ENCODE measurements around the gene PRTFDC1.

PRTFDC1 gene

DNA sequence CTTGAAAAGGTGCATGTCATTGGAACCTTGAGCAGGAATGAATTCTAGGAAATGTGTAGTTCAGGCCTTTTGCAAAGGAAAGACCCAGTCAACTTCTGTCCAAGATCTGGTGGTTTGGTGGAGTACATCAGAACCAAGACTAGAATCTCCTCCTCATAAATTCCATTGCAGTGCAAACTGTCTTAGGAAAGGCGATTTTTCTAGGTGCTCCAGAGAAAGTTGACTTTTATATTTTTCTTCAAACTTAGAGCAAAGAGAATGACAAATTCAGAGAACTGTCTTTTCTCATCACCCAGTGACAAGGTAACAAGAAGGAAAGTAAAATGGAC lies 50.0 kb downstream of the PRTFDC1 start:
- no peak for DNase-seq (ENCODE audit: low read depth)

DNA sequence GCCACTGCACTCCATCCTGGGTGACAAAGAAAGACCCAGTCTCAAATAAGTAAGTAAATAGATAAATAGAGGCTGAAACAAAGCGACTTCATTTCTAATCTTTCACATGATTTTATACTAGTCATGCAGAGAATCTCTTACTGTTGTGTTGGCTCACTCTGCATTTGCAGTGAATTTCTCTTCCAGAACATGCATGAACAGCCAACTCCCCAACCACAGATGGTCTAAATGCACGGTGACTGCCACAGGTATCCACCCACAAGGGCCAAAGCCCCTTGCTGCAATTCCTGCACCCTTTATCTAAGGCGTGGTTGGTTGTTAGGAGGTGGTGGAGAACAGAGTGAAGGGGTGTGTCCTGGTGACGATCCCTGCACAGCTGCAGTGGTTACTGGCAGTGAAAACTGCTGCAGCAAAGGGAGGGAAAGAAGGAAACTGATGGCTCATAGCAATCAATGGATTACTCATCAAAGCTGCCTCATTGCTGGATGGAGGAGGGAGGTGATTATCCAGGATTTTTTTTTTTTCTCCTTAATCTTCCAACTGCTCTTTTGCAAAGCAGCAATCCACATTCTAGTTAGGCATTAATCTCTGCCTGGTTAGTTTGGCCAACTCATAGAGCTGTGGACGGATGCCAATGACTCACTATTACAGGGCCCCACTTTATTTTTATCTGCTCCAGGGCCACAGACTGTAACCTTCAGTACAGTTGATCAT lies 50.6 kb downstream of the PRTFDC1 start:
- peak; percentile 98 for DNase-seq (ENCODE audit: low read depth)

DNA sequence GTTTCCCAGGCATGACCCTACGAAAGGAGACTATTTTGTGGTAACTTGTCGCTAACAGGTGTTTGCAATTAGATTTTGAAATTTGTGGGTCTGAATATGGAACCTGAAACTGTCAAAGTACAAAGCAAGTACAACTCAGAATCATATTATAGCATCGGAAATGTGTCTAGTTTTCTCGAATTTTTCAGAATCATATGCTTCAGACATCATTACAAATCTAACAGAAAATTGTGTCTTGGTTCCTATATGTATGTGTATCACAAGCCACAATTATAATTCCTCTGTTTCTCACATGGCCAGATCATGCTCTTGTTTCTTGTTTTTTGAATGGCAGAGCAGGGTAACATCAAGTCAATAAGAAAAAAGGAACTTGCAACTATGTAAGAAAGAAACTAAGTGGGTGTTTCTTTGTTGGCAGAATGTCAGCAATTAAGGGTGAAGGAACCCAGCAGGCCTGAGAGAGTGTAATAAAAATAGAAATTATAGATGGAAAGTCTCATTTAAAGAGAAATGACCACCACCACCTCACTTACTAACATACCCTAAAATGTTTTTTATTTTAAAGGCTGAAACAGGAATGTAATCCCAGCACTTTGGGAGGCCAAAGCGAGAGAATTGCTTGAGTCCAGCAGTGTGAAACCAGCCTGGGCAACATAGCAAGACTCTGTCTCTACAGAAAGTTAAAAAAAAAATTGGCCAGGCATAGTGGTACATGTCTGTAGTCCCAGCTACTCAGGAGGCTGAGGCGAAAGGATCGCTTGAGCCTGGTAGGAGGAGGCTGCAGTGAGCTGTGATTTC lies 51.3 kb downstream of the PRTFDC1 start:
- no peak for DNase-seq (ENCODE audit: low read depth)

DNA sequence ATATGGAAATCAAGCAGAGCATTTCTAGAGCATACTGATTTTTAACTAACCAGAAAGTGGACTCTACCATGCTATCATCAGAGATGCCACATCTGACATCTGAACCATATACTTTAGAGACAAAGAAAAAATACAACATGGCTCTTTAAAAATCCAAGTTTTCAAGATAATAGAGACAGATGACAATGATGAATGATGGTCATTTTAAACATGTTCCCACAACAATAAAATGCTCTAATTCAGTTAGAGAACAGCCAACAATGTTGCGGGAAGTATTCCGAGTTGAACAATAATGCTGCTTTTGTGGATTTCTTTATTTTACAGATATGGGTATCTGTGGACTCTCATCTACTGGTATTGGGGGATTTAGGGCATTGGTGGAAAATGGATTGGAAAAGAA lies 52.8 kb downstream of the PRTFDC1 start:
- no peak for DNase-seq (ENCODE audit: low read depth)

DNA sequence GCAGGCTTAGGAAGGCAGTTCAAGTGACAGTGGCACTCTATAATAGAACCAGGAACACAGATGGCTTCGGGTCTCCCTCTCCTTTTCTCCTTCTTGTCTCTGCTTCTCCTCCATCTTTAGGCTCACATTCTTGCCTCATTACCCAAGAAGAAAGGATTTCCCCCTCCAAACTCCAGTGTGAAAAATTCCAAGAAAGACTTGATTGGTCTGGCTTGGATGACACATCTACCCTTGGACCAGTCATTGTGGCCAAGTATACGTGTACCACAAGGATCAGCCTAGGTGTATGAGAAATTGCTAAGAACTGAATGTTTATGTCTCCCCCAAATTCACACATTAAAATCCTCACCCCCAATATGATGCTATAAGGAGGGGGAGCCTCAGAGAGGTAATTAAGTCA lies 53.9 kb downstream of the PRTFDC1 start:
- DNase-seq (ENCODE audit: low read depth): peak; percentile 62

DNA sequence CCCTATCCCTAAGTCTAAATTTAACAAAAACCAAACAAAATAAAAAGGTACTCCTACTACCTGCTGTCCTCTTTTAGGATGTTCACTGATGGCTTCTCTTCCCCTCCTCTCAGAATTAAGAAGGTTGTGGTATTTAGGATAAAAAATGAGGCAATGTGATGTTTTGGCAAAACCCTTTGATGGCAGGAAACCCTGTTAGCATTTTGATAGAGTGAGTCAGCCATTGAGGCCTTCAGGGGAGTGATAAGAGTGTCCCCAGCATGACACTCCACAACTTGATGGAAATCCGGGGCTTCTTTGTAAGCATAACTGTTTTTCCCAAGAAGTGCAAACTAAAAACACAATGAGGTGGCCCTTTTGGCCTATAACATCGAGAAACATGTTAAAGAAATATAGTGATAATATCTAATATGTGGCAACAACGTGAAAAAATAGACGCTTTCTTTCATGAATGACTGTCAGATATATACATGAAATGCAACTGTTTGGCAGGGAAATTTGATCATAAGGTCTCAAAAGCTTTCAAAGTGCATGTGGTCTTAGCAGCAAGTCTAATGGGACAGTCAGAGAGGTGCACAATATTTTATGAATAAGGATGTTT lies 55.0 kb downstream of the PRTFDC1 start:
- peak; percentile 74 for DNase-seq (ENCODE audit: low read depth)

DNA sequence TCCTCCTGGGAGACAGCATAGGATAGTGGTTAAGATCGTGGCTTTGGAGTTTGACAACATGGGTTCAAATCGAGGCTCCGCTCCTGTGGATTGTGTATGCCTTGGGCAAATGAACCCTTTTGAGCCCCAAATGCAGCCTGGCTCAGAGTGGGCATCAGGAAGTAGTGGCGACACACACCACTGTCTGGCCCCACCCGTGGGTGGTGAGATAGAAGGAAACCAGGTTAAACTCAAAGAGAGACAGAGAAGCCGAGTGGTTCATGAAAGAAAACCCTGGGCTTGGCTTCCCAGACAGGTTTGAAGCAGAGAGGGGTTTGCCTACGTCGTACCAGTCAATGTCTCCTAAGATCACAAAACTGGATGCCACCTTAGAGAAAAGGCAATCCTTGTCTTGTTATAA lies 57.7 kb downstream of the PRTFDC1 start:
- no peak for DNase-seq (ENCODE audit: low read depth)

DNA sequence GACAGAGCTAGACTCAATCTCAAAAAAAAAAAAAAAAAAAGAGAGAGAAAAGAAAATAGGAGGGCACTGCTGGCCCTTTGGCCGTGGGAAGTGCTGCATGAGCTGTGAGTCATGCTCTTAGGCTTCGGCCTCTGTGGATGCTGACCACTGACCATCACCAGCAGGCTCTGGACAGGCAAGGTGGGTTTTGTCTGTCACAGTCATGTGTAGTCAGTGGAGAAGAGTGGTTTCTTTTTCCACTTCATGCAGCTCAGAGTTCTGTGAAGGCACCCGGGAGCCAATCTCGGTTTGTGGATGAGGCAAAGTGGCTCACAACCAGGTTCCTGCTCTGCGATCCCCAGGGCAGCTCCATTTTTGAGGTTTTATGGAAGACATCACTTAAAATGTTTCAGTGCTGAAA lies 58.1 kb downstream of the PRTFDC1 start:
- DNase-seq (ENCODE audit: low read depth): peak; percentile 95

DNA sequence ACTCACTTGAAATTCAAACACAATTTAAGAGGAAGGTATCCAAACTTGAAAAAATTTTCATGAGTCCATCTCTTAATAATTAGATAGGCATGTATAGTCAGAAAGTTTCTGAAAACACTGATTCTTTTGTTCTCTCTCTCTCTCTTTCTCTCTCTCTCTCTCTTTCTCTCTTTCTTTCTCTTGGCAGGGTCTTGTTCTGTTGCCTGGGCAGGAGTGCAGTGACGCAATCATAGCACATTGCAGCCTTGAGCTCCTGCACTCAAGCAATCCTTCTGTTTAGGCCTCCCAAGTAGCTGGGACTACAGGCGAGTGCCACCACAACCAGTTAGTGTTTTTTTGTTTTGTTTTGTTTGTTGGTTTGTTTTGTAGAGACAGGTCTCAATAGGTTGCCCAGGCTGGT lies 59.3 kb downstream of the PRTFDC1 start:
- DNase-seq (ENCODE audit: low read depth): no peak

DNA sequence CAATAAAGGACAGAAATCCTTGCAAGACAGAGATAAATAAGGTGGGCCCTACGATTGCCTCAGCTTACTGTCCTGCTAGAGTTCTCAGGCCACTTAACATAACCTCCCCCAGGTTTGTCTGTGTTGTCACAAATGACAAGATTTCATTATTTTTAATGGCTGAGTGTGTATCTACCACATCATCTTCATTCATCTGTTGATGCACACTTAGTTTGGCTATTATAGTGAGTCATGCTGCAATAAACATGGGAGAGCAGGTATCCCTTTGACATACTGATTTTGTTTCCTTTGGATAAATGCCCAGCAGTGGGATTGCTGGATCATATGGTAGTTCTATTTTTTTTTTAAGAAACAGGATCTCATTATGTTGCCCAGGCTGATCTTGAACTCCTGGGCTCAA lies 60.6 kb downstream of the PRTFDC1 start:
- peak; percentile 84 for DNase-seq (ENCODE audit: low read depth)

DNA sequence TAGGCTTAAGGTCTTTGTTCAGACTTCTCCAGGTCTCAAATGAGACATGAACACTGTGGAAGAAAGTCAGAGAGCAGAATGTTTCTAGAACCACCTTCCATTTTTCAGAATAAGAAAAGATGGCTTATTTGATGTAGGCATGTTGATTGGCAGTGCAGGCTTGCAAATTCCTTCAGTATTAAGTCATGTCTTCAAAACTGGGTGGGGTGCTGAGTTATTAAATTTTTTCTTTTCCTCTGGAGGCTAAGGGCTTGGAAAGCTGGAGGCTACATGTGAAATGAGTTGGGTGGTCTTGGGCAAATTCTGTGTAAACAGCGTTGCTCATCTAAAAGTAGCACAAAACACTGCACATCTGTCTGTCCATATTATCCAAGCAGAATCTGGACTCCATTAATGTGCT lies 62.8 kb downstream of the PRTFDC1 start:
- DNase-seq (ENCODE audit: low read depth): peak; percentile 61

DNA sequence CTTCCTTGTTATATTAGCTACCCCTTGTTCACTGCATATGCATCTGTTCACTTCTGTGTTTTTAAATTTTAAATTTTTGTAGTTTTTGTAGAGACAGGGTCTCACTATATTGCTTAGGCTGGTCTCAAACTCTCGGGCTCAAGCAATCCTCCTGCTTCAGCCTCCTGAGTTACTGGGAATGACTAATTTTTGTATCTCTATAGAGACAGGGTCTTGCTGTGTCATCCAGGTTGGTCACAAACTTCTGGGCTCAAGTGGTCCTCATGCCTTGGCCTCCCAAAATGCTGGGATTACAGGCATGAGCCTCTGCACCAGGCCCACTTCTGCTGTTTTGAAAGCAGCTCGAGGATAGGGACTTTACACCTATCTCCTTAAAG lies 64.6 kb downstream of the PRTFDC1 start:
- DNase-seq (ENCODE audit: low read depth): no peak

DNA sequence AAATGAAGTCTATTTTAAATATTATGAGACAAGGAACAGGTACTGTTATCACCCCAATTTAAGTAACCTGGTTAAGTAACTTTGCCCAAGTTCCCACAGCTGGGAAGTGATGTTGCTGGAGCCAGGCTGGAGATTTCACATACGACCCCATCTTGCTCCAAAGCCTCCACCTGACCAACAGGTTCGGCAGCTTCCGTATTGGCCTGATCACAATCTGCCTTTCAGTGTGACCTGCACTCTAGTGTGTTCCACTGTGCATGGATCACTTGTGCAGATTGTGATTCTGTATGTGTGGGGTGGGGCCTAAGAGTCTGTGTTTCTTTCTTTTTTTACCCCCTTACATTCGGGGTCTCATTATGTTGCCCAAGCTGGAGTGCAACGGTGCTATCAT lies 66.1 kb downstream of the PRTFDC1 start:
- no peak for DNase-seq (ENCODE audit: low read depth)

DNA sequence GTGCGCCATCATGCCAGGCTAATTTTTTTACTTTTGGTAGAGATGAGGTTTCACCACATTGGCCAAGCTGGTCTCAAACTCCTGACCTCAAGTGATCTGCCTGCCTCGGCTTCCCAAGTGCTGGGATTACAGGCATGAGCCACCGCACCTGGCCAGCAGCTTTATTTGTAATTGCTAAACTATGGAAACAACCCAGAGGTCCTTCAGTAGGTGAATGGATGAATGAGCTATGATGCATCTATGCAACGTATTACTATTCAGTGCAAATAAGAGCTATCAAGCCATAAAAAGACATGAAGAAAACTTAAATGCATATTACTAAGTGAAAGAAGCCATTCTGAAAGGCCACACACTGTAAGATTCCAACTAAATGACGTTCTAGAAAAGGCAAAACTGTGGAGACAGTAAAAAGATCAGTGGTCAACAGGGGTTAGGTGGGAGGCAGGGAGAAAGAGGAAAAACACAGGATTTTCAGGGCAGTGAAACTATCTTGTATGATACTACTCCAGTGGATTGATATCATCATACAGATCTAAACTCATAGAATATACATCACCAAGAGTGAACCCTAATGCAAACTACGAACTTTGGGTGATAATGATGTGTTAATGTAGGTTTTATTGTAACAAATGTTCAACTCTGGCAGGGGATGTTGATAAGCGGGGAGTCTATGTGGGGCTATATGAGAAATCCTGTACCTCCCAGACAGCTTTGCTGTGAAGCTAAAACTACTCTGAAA lies 66.7 kb downstream of the PRTFDC1 start:
- no peak for DNase-seq (ENCODE audit: low read depth)

DNA sequence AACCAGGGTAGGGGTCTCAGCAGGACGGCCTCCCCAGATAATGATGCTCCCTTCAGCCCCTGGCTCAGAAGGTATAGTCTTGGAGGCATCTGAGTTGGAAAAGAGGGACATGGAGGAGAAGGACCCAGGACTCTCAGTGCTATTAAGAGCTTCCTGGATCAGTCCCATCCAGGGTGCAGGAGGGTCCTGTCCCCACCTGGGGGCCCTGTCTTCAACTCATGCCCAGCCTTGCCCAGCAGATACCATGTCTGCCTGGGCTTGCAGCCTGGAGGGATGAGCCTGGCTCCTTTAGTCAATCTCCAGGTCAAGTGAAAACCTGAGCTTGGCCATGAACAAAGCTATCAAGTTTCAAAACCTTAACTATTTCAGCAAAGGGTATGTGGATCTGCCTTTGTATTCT lies 67.6 kb downstream of the PRTFDC1 start:
- no peak for DNase-seq (ENCODE audit: low read depth)

DNA sequence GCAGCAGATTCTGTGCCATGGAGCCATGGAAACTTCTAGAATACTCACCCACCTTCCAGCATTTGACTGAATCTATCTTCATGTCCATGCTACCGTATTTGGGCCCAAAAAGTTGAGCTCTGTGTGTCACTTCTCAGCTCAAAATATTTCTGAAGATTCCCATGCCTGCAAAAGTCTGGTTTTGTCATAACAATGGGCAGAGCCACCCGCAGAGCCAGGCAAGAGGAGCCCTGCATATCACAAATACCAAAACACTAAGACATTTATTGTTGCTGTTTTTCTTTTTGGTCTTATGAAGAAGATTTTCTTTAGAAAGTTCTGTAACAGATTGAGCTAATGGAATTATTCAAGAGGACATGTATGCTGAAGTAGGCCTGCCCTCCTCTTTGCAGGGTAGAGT lies 68.1 kb downstream of the PRTFDC1 start:
- DNase-seq (ENCODE audit: low read depth): no peak

DNA sequence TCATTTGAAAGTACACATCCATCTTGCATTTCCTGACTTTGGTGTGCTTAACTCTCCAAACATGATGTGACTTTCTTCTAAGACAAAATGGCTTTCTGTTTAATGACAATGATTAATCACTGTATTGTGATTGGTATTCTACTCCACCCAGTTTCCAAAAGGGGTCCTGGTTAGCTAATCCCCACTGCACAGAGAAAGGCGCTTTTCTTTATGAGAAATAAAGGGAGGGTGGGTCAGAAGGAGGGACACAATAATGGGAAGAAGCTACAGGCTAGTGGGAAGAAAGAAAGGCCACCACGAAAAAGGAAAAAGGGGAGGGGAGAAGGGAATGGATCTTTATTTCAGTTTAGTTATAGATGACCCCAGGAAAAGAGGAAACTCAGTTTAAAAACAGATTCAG lies 69.2 kb downstream of the PRTFDC1 start:
- no peak for DNase-seq (ENCODE audit: low read depth)

DNA sequence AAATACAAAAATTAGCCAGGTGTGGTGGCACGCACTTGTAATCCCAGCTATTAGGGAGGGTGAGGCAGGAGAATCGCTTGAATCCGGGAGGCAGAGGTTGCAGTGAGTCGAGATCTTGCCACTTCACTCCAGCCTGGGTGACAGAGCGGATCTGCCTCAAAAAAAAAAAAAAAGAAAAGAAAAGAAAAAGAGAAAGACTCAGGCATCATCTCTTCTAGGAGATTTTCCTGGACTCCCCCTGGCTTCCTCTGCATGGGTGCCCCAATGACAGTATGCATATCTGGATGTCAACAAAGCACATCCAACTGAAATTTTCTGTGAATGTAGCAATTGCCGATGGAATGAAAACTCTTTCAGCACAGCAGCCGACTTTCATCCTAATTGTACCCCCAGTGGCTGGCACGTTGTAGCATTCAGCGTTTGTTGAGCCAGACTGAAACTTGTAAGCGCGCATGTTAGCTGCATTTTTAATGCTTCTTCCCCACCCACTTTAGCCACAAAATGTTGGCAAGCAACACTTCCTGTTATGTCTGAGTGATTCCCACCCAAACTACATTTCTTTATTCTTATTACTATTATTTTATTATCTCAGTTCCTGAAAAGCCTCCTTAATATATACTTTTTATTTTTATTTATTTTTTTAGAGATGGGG lies 70.2 kb downstream of the PRTFDC1 start:
- DNase-seq (ENCODE audit: low read depth): no peak

DNA sequence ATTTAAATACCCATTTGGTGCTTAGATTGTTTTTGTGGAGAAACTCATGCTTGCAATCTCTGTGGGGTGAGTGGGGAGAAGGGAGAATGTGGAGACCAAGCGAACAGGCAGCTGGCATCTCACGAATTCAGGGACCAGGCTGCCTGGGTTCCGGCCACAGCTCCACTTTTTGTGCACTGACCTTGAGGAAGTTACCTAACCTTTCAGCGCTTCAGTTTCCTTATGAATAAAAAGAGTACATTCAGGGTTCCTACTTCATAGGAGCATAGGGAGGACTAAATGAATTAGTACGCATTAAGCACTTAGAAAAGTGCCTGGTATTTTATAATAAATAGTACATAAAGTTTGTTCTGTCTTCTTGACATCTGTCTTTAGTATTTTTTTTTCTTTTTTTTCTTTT lies 72.5 kb downstream of the PRTFDC1 start:
- no peak for DNase-seq (ENCODE audit: low read depth)

DNA sequence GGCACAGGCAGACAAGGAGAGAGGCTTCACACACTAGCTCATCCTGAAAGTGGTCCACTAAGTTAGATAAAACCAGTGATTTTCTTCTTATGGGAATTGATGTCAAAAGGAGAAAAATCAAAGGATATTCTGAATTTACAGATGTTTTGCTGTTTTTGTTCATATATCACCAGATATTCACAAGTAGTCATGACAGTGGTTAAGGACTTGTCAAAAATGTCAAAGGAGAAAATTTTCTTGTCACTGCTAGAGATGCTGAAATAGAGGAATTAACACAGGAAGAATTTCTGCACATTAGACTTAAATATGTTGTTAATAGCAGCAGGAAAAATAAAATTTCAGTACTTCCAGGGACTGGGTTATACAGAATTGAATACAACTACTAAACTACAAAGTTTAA lies 78.3 kb downstream of the PRTFDC1 start:
- DNase-seq (ENCODE audit: low read depth): no peak

DNA sequence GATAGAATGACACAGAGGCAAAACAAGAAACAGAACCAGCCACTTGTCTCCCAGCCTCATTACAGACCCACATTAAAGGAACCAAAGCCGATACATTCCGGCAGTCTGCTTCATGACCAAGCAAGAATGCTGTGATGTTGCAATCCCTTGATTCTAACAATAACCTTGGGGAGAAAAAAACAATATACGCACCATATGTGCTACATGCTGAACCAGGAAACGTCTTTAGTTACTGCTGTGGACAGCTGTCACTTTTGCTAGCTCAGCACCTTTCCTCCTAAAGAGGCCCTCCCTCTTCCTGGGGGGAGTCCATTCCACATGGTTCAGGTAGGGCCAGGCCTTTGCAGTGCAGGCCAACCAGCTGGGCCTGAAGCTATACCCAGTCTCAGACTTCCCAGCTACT lies 79.1 kb downstream of the PRTFDC1 start:
- peak; percentile 94 for DNase-seq (ENCODE audit: low read depth)

DNA sequence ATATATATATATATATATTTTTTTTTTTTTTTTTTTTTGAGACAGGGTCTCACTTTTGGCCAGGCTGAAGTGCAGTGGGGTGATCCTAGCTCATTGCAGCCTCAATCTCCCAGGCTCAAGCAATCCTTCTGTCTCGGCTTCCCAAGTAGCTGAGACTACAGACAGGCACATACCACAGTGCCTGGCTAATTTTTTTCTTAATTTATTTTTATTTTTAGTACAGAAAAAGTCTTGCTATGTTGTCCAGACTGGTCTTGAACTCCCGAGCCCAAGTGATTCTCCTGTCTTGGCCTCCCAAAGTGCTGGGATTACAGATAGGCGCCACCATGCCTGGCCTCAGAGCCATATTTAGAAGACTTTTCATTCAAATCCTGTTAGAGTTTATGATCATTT lies 79.6 kb downstream of the PRTFDC1 start:
- no peak for DNase-seq (ENCODE audit: low read depth)
